WTC11 (cell line): Measurements from ENCODE around the gene MCM6. TPM values are rescaled to one million over a fixed set of nuclear protein-coding genes. Genes with fewer than 3 reads are reported as not detected.

Source experiments
- ATAC-seq: fragments of 200-7000 bp; cut with Tn5 transposase; 2 replicates; pipeline ENCODE4 v1.10.0; 2021; ENCODE audit warnings: mild to moderate bottlenecking, moderate library complexity
- CTCF ChIA-PET: fragments of 300-600 bp; sonication (Branson Sonifier 250); formaldehyde crosslinking; loops from one replicate; lab custom pipeline; 2021; ENCODE audit warnings: antibody characterized with exemption; lab: Charles Lee
- POLR2A ChIA-PET: fragments of 350-600 bp; sonication (Branson Sonifier 250); formaldehyde crosslinking; loops from one replicate; lab custom pipeline; 2021; ENCODE audit warnings: antibody characterized with exemption; lab: Charles Lee
- DNase-seq: peaks from one replicate; pipeline ENCODE4 v3.0.0; 2021; ENCODE audit warnings: low spot score
- H3K27ac Mint-ChIP-seq: 2 replicates; pipeline ENCODE4 v1.8.0; 2021; ENCODE audit warnings: mixed read lengths
- H3K27me3 Mint-ChIP-seq: 2 replicates; pipeline ENCODE4 v1.8.0; 2021; ENCODE audit warnings: low read depth, mild to moderate bottlenecking, moderate library complexity, mixed read lengths
- H3K36me3 Mint-ChIP-seq: 2 replicates; pipeline ENCODE4 v1.8.0; 2021; ENCODE audit warnings: mixed read lengths
- H3K4me1 Mint-ChIP-seq: 2 replicates; pipeline ENCODE4 v1.8.0; 2022; ENCODE audit warnings: mixed read lengths
- H3K4me3 Mint-ChIP-seq: 2 replicates; pipeline ENCODE4 v1.8.0; 2021; ENCODE audit warnings: mild to moderate bottlenecking, moderate library complexity, mixed read lengths
- H3K9me3 Mint-ChIP-seq: 2 replicates; pipeline ENCODE4 v1.8.0; 2021; ENCODE audit warnings: mixed read lengths
- ATF1 ChIP-seq: sonication (generic); formaldehyde crosslinking; IDR thresholded peaks from 2 replicates; pipeline ENCODE4 v1.8.1; 2023; ENCODE audit warnings: mild to moderate bottlenecking, moderate library complexity, missing genetic modification reagents
- CREB1 ChIP-seq: sonication (generic); formaldehyde crosslinking; IDR thresholded peaks from 2 replicates; pipeline ENCODE4 v1.8.0; 2023; ENCODE audit warnings: mild to moderate bottlenecking, missing genetic modification reagents
- ELF4 ChIP-seq: sonication (generic); formaldehyde crosslinking; IDR thresholded peaks from 2 replicates; pipeline ENCODE4 v1.8.1; 2022; ENCODE audit warnings: low read depth, mild to moderate bottlenecking, moderate library complexity, missing genetic modification reagents
- FOXP1 ChIP-seq: sonication (generic); formaldehyde crosslinking; IDR thresholded peaks from 2 replicates; pipeline ENCODE4 v1.8.0; 2022; ENCODE audit warnings: missing genetic modification reagents, mild to moderate bottlenecking, moderate library complexity, borderline replicate concordance
- GABPB1 ChIP-seq: sonication (generic); formaldehyde crosslinking; IDR thresholded peaks from 2 replicates; pipeline ENCODE4 v1.8.1; 2023; ENCODE audit warnings: mild to moderate bottlenecking, missing genetic modification reagents
- GTF2I ChIP-seq: fragments of 250-450 bp; sonication (Bioruptor Pico); conservative IDR thresholded peaks from 2 replicates; pipeline ENCODE4 v1.4.0; 2021; ENCODE audit warnings: mild to moderate bottlenecking
- KAT7 ChIP-seq: sonication (generic); formaldehyde crosslinking; IDR thresholded peaks from 2 replicates; pipeline ENCODE4 v1.8.1; 2023; ENCODE audit warnings: missing genetic modification reagents, mild to moderate bottlenecking, borderline replicate concordance
- MXD4 ChIP-seq: fragments of 250-450 bp; sonication (Bioruptor Pico); IDR thresholded peaks from 2 replicates; pipeline ENCODE4 v1.8.0; 2021; ENCODE audit warnings: mild to moderate bottlenecking, moderate library complexity, borderline replicate concordance
- SMAD3 ChIP-seq: sonication (generic); formaldehyde crosslinking; IDR thresholded peaks from 2 replicates; pipeline ENCODE4 v1.8.0; 2022; ENCODE audit warnings: missing genetic modification reagents, mild to moderate bottlenecking, borderline replicate concordance
- TEAD1 ChIP-seq: sonication (generic); formaldehyde crosslinking; IDR thresholded peaks from 2 replicates; pipeline ENCODE4 v1.8.0; 2022; ENCODE audit warnings: mild to moderate bottlenecking, missing genetic modification reagents
- TEAD4 ChIP-seq: sonication (generic); formaldehyde crosslinking; IDR thresholded peaks from 2 replicates; pipeline ENCODE4 v1.8.0; 2022; ENCODE audit warnings: mild to moderate bottlenecking, missing genetic modification reagents
- TP53 ChIP-seq: sonication (generic); formaldehyde crosslinking; IDR thresholded peaks from 2 replicates; pipeline ENCODE4 v1.8.1; 2023; ENCODE audit warnings: mild to moderate bottlenecking, missing genetic modification reagents
- ZNF219 ChIP-seq: sonication (generic); formaldehyde crosslinking; IDR thresholded peaks from 2 replicates; pipeline ENCODE4 v1.8.0; 2023; ENCODE audit warnings: missing genetic modification reagents, mild to moderate bottlenecking, borderline replicate concordance
- ZNF396 ChIP-seq: fragments of 250-450 bp; sonication (Bioruptor Pico); IDR thresholded peaks from 2 replicates; pipeline ENCODE4 v1.8.0; 2021; ENCODE audit warnings: mild to moderate bottlenecking, moderate library complexity, borderline replicate concordance
- ZNF416 ChIP-seq: fragments of 250-450 bp; sonication (Bioruptor Pico); IDR thresholded peaks from 2 replicates; pipeline ENCODE4 v1.9.0; 2021; ENCODE audit warnings: mild to moderate bottlenecking, inconsistent platforms
- ZNF671 ChIP-seq: fragments of 250-450 bp; sonication (Bioruptor Pico); IDR thresholded peaks from 2 replicates; pipeline ENCODE4 v1.8.0; 2021; ENCODE audit warnings: mild to moderate bottlenecking
- total RNA-seq: library from RNA; stranded (reverse); gene quantifications from 3 replicates; pipeline ENCODE4 v1.2.3, GENCODE V29; 2021
- TF ChIP-seq, protein P1 (sequence below): sonication (generic); formaldehyde crosslinking; IDR thresholded peaks from 2 replicates; pipeline ENCODE4 v1.8.1; 2023; ENCODE audit warnings: mild to moderate bottlenecking, missing genetic modification reagents
- TF ChIP-seq, protein P2 (sequence below): fragments of 250-450 bp; sonication (Bioruptor Pico); IDR thresholded peaks from 2 replicates; pipeline ENCODE4 v1.9.0; 2021; ENCODE audit warnings: mild to moderate bottlenecking
- TF ChIP-seq, protein P3 (sequence below): fragments of 250-450 bp; sonication (Bioruptor Pico); IDR thresholded peaks from 2 replicates; pipeline ENCODE4 v2.1.2; 2022; ENCODE audit warnings: mild to moderate bottlenecking, moderate library complexity
- TF ChIP-seq, protein P4 (sequence below): fragments of 250-450 bp; sonication (Bioruptor Pico); conservative IDR thresholded peaks from 2 replicates; pipeline ENCODE4 v1.9.0; 2021; ENCODE audit warnings: mild to moderate bottlenecking
- TF ChIP-seq, protein P5 (sequence below): fragments of 200-600 bp; IDR thresholded peaks from 2 replicates; pipeline ENCODE4 v1.8.0; 2022; ENCODE audit warnings: antibody characterized with exemption

MCM6 gene
- total RNA-seq, 1 experiment from 2014 or later: 107 TPM

DNA sequence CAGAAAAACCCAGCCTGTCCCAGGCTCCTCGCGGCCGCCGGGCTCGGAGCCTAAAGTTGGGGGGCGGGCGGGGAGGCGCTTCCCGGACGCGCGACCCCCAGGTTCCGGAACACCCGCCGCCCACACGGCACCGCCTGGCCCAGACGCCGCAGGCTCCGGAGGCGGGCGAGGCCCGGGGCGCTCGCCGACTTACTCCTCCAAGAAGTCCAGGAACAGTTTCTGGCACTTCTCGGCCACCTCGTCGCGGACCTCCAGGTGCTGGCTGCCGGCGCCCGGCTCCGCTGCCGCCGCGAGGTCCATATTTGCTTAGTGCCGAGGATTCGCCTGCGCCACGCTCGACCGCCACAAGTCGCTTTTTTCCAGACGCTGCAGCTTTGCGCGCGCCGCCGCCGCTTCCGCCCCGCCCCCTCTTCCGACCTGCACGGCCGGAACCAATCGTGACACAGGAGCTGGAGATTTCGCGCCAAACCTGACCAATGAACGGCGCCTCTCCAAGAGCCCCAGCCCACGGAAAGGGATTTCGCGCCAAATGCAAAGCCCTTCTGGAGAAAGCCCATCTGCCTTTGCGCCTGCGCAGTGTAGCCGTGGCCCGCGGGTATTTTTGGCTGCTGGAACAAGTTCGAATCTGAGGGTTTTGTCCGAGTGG, at the start of gene MCM6 (continued):
- TF ChIP-seq, protein P1, sequence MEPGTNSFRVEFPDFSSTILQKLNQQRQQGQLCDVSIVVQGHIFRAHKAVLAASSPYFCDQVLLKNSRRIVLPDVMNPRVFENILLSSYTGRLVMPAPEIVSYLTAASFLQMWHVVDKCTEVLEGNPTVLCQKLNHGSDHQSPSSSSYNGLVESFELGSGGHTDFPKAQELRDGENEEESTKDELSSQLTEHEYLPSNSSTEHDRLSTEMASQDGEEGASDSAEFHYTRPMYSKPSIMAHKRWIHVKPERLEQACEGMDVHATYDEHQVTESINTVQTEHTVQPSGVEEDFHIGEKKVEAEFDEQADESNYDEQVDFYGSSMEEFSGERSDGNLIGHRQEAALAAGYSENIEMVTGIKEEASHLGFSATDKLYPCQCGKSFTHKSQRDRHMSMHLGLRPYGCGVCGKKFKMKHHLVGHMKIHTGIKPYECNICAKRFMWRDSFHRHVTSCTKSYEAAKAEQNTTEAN (CRISPR knock-in tag): peak; percentile 97
- peak; percentile 99 for TF ChIP-seq FOXP1 (CRISPR knock-in tag)
- 0 out of 2 replicates have a peak, but pooled peaks have one; percentile 76 for TF ChIP-seq ATF1 (CRISPR knock-in tag)
- TF ChIP-seq, protein P2, sequence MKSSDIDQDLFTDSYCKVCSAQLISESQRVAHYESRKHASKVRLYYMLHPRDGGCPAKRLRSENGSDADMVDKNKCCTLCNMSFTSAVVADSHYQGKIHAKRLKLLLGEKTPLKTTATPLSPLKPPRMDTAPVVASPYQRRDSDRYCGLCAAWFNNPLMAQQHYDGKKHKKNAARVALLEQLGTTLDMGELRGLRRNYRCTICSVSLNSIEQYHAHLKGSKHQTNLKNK: no peak
- TF ChIP-seq ZNF671 (CRISPR knock-in tag): no peak
- peak; percentile 58; the same call in 1 of the 2 replicates for TF ChIP-seq ZNF219
- peak; percentile 99 for TF ChIP-seq SMAD3 (CRISPR knock-in tag)
- TF ChIP-seq TP53 (CRISPR knock-in tag): peak; percentile 98
- TF ChIP-seq TEAD1 (CRISPR knock-in tag): peak; percentile 99
- TF ChIP-seq, protein P3, sequence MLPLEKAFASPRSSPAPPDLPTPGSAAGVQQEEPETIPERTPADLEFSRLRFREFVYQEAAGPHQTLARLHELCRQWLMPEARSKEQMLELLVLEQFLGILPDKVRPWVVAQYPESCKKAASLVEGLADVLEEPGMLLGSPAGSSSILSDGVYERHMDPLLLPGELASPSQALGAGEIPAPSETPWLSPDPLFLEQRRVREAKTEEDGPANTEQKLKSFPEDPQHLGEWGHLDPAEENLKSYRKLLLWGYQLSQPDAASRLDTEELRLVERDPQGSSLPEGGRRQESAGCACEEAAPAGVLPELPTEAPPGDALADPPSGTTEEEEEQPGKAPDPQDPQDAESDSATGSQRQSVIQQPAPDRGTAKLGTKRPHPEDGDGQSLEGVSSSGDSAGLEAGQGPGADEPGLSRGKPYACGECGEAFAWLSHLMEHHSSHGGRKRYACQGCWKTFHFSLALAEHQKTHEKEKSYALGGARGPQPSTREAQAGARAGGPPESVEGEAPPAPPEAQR (CRISPR knock-in tag): no peak
- TF ChIP-seq, protein P4, sequence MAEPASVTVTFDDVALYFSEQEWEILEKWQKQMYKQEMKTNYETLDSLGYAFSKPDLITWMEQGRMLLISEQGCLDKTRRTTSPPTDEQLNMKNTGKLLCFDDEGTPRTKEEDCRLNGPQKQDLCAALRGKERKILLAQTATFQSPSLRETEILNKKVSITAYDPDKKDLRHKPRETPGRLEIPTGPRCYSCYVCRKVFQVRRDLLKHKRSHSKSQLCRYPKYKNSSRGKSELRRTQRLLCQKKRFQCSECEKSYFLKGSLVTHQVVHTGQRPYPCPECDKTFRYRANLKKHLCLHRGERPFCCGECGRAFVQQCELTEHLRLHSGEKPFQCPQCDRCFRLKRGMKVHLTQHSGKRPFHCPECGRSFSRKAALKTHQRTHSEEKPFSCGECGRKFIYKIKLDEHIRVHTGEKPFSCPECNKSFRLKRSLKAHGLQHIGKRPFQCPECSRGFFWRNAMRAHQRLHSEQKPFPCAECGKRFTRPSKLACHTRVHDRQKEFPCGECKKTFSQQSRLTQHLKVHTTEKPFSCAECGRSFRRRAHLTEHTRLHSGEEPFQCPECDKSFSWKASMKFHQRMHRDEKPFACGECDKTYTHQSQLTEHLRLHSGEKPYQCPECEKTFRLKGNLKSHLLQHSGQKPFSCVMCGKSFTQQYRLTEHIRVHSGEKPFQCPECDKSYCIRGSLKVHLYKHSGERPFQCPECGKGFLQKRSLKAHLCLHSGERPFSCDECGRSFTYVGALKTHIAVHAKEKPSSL (CRISPR knock-in tag): no peak
- TF ChIP-seq GABPB1 (CRISPR knock-in tag): peak; percentile 56
- no peak for TF ChIP-seq GTF2I
- peak; percentile 96 for TF ChIP-seq ELF4 (CRISPR knock-in tag)

DNA sequence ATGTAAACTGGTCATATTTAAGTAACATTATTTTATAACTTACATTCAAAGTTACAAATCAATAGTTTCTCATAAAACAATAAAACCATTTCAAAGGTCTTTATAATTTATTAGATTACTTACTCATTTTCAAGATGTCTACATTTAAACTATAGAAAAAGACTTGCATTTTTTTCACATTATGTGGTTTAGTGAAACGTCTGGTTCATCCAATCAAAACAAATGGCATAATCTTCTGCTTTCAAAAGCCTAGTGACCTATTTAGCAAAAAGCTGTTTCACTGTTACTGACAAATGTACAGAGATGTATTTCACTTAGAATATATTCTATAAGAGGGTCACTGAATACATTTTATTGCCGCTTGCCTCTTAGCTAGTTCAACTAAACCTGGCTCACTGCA, 49.3 kb upstream of the MCM6 start:
- CTCF ChIA-PET: interaction anchor here (1.0 to 1.2 kb wide), 2 partner anchors 12 to 459 kb away, joined by 3 read pairs; no protein-coding TSS in a partner anchor

More for the DNA sequence above, 49.3 kb upstream of the MCM6 start:
- H3K27me3 Mint-ChIP-seq: no peaks in the 10 kb centered on the region
- no peak overlapping the region for H3K4me3 Mint-ChIP-seq
- no peak overlapping the region for H3K27ac Mint-ChIP-seq
- no peaks in the 10 kb centered on the region for H3K4me1 Mint-ChIP-seq
- ATAC-seq (no peak), DNase-seq (no peak)
- TF ChIP-seq, protein P5, sequence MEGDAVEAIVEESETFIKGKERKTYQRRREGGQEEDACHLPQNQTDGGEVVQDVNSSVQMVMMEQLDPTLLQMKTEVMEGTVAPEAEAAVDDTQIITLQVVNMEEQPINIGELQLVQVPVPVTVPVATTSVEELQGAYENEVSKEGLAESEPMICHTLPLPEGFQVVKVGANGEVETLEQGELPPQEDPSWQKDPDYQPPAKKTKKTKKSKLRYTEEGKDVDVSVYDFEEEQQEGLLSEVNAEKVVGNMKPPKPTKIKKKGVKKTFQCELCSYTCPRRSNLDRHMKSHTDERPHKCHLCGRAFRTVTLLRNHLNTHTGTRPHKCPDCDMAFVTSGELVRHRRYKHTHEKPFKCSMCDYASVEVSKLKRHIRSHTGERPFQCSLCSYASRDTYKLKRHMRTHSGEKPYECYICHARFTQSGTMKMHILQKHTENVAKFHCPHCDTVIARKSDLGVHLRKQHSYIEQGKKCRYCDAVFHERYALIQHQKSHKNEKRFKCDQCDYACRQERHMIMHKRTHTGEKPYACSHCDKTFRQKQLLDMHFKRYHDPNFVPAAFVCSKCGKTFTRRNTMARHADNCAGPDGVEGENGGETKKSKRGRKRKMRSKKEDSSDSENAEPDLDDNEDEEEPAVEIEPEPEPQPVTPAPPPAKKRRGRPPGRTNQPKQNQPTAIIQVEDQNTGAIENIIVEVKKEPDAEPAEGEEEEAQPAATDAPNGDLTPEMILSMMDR: no peak
- no peak for TF ChIP-seq TEAD4 (CRISPR knock-in tag)
- no peak for TF ChIP-seq ZNF416 (CRISPR knock-in tag)
- TF ChIP-seq KAT7: no peak
- no peak for TF ChIP-seq MXD4 (CRISPR knock-in tag)
- TF ChIP-seq ZNF396 (CRISPR knock-in tag): no peak
- no peak for TF ChIP-seq CREB1 (CRISPR knock-in tag)
- no peaks in the 10 kb centered on the region for H3K9me3 Mint-ChIP-seq
- H3K36me3 Mint-ChIP-seq: peaks cover 17% of the 10 kb centered on the region
- POLR2A ChIA-PET: no interaction called here
